NCI-H226 (cell line): Measurements from ENCODE around the gene BACH2.

Experiments
- DNase-seq: peaks from one replicate; pipeline ENCODE4 v3.0.0-alpha.2; 2015

BACH2 gene

GRCh38 chr6:90020746-90021145 lies 275.9 kb downstream of the BACH2 start:
- no peak for DNase-seq

- DNase-seq = no peak
Measured at GRCh38 chr6:90019216-90019615, 277.4 kb downstream of the BACH2 start.

- DNase-seq = no peak
Measured at GRCh38 chr6:90015883-90016282, 280.8 kb downstream of the BACH2 start.

- DNase-seq = peak; percentile 55
Measured at GRCh38 chr6:90008908-90009501, 287.6 kb downstream of the BACH2 start.

- DNase-seq = no peak
Measured at GRCh38 chr6:90008189-90008907, 288.3 kb downstream of the BACH2 start.

- no peak for DNase-seq
Measured at GRCh38 chr6:90005048-90005827, 291.4 kb downstream of the BACH2 start.

- DNase-seq = no peak
Measured at GRCh38 chr6:90004511-90004910, 292.1 kb downstream of the BACH2 start.

GRCh38 chr6:90003941-90004340 lies 292.7 kb downstream of the BACH2 start:
- DNase-seq = no peak

- DNase-seq = peak; percentile 10
Measured at GRCh38 chr6:90003069-90003795, 293.4 kb downstream of the BACH2 start.

- no peak for DNase-seq
Measured at GRCh38 chr6:90000864-90001731, 295.5 kb downstream of the BACH2 start.

- DNase-seq = no peak
Measured at GRCh38 chr6:89999945-90000825, 296.5 kb downstream of the BACH2 start.

GRCh38 chr6:89999154-89999553 lies 297.5 kb downstream of the BACH2 start:
- no peak for DNase-seq

- DNase-seq = peak; percentile 63
Measured at GRCh38 chr6:89997456-89998445, 298.9 kb downstream of the BACH2 start.

GRCh38 chr6:89993411-89993810 lies 303.2 kb downstream of the BACH2 start:
- no peak for DNase-seq

- no peak for DNase-seq
Measured at GRCh38 chr6:89992818-89993217, 303.8 kb downstream of the BACH2 start.

- DNase-seq = peak; percentile 32
Measured at GRCh38 chr6:89989742-89990141, 306.9 kb downstream of the BACH2 start.

- DNase-seq = no peak
Measured at GRCh38 chr6:89987830-89988229, 308.8 kb downstream of the BACH2 start.

- no peak for DNase-seq
Measured at GRCh38 chr6:89987140-89987539, 309.5 kb downstream of the BACH2 start.

GRCh38 chr6:89986650-89987074 lies 310.0 kb downstream of the BACH2 start:
- no peak for DNase-seq
